Mesenchymal stem cell (in vitro differentiated cells and primary cell): ENCODE results near the gene OR5J2. TPM values are rescaled to one million over a fixed set of nuclear protein-coding genes. Genes with fewer than 3 reads are reported as not detected.
"Not testable (repeated sequence)": the region's sequence is repeated elsewhere in the genome, so short reads cannot be mapped to it uniquely, and the experiment has no call there.

Experiments
- DNase-seq: peaks from one replicate; pipeline ENCODE4 v3.0.0-alpha.2; 2013
- H2AFZ ChIP-seq: one replicate; pipeline ENCODE4 v1.6.1; 2013; ENCODE audit warnings: low read depth, mild to moderate bottlenecking, control low read depth, inconsistent platforms, low read length, moderate library complexity
- H2AK5ac ChIP-seq: 2 replicates; pipeline ENCODE4 v1.6.1; 2013; ENCODE audit warnings: low read length, moderate library complexity, mild to moderate bottlenecking, inconsistent platforms; ENCODE audit not compliant: severe bottlenecking
- H2BK120ac ChIP-seq: one replicate; pipeline ENCODE4 v1.6.1; 2013; ENCODE audit warnings: low read depth, mild to moderate bottlenecking, inconsistent platforms, low read length, moderate library complexity
- H2BK12ac ChIP-seq, 2 experiments: one replicate each; pipeline ENCODE4 v1.6.1; 2013; ENCODE audit warnings: inconsistent platforms in 2 of 2, low read length in 2 of 2, mild to moderate bottlenecking in 2 of 2, moderate library complexity in 2 of 2, control low read depth in 1 of 2
- H2BK15ac ChIP-seq: one replicate; pipeline ENCODE4 v1.6.1; 2013; ENCODE audit warnings: mild to moderate bottlenecking, low read depth, inconsistent platforms; ENCODE audit not compliant: poor library complexity, severe bottlenecking
- H2BK5ac ChIP-seq: 2 replicates; pipeline ENCODE4 v1.6.1; 2013; ENCODE audit warnings: low read depth, mild to moderate bottlenecking, low read length, control low read depth, inconsistent platforms; ENCODE audit not compliant: poor library complexity, severe bottlenecking
- H3K14ac ChIP-seq, 2 experiments: one replicate each; pipeline ENCODE4 v1.6.1; 2013; ENCODE audit warnings: inconsistent platforms in 2 of 2, low read length in 2 of 2, control low read depth in 1 of 2, mild to moderate bottlenecking in 1 of 2, moderate library complexity in 1 of 2
- H3K18ac ChIP-seq, 2 experiments: one replicate each; pipeline ENCODE4 v1.6.1; 2013; ENCODE audit warnings: inconsistent platforms in 2 of 2, low read length in 2 of 2, control low read depth in 1 of 2, low read depth in 1 of 2, mild to moderate bottlenecking in 1 of 2
- H3K23ac ChIP-seq, 2 experiments: one replicate each; pipeline ENCODE4 v1.6.1; 2013; ENCODE audit warnings: inconsistent platforms in 2 of 2, low read length in 2 of 2, mild to moderate bottlenecking in 2 of 2, moderate library complexity in 2 of 2, control low read depth in 1 of 2
- H3K27ac ChIP-seq: 2 replicates; pipeline ENCODE4 v1.5.1; 2013; ENCODE audit warnings: mild to moderate bottlenecking, moderate library complexity, low read length, control low read depth, inconsistent platforms; ENCODE audit not compliant: poor library complexity, severe bottlenecking
- H3K27me3 ChIP-seq, 2 experiments: 2 replicates each; pipeline versions ENCODE4 v1.6.1 to v1.7.0; 2013; ENCODE audit warnings: low read length in 2 of 2, mild to moderate bottlenecking in 2 of 2, moderate library complexity in 2 of 2, control low read depth in 1 of 2, inconsistent platforms in 1 of 2; ENCODE audit not compliant: control insufficient read depth in 1 of 2, insufficient read depth in 1 of 2
- H3K36me3 ChIP-seq, 2 experiments: 2 replicates each; pipeline versions ENCODE4 v1.6.1 to v1.7.0; 2013; ENCODE audit warnings: low read length in 2 of 2, control low read depth in 1 of 2, inconsistent platforms in 1 of 2, low read depth in 1 of 2, mild to moderate bottlenecking in 1 of 2; ENCODE audit not compliant: insufficient read depth in 2 of 2, control insufficient read depth in 1 of 2
- H3K4ac ChIP-seq, 2 experiments: one replicate each; pipeline ENCODE4 v1.6.1; 2013; ENCODE audit warnings: inconsistent platforms in 2 of 2, low read length in 2 of 2, mild to moderate bottlenecking in 2 of 2, moderate library complexity in 2 of 2, control low read depth in 1 of 2, low read depth in 1 of 2
- H3K4me1 ChIP-seq: 2 replicates; pipeline ENCODE4 v1.6.1; 2013; ENCODE audit warnings: low read depth, low read length, control low read depth; ENCODE audit not compliant: control insufficient read depth, insufficient read depth
- H3K4me2 ChIP-seq: 2 replicates; pipeline ENCODE4 v1.6.1; 2013; ENCODE audit warnings: low read length, mild to moderate bottlenecking, inconsistent platforms; ENCODE audit not compliant: poor library complexity, severe bottlenecking
- H3K4me3 ChIP-seq, 2 experiments: 2 replicates each; pipeline versions ENCODE4 v1.5.1 to v1.7.0; 2013; ENCODE audit warnings: low read length in 2 of 2, mild to moderate bottlenecking in 2 of 2, control low read depth in 1 of 2, low read depth in 1 of 2; ENCODE audit not compliant: insufficient read depth in 1 of 2
- H3K79me1 ChIP-seq: replicated peaks from 2 replicates; pipeline ENCODE4 v1.6.1; 2013; ENCODE audit warnings: mild to moderate bottlenecking, control low read depth, low read length, inconsistent platforms; ENCODE audit not compliant: poor library complexity, severe bottlenecking
- H3K9ac ChIP-seq: 2 replicates; pipeline ENCODE4 v1.7.0; 2013; ENCODE audit warnings: mild to moderate bottlenecking, low read length, moderate library complexity
- H3K9me3 ChIP-seq: 2 replicates; pipeline ENCODE4 v1.7.0; 2013; ENCODE audit warnings: mild to moderate bottlenecking, low read length; ENCODE audit not compliant: control insufficient read depth
- H4K8ac ChIP-seq: one replicate; pipeline ENCODE4 v1.6.1; 2013; ENCODE audit warnings: inconsistent platforms, mild to moderate bottlenecking, low read length, moderate library complexity
- H4K91ac ChIP-seq: one replicate; pipeline ENCODE4 v1.6.1; 2013; ENCODE audit warnings: mild to moderate bottlenecking, low read length, inconsistent platforms
- WGBS: methylation state at CpG from one replicate; pipeline ENCODE4 v1.1.7; 2013; ENCODE audit warnings: mixed read lengths; 5-methylcytosine and 5-hydroxymethylcytosine counted together
- polyA plus RNA-seq, 2 experiments: library from polyadenylated mRNA; stranded (reverse); fragments of 200-250 nt; gene quantifications; one replicate each; pipeline ENCODE4 v1.2.3, GENCODE V29; 2013

The OR5J2 gene
- polyA plus RNA-seq (2013, experiment 1 of 2), result not detected
- polyA plus RNA-seq (2013, experiment 2 of 2), result not detected

DNA sequence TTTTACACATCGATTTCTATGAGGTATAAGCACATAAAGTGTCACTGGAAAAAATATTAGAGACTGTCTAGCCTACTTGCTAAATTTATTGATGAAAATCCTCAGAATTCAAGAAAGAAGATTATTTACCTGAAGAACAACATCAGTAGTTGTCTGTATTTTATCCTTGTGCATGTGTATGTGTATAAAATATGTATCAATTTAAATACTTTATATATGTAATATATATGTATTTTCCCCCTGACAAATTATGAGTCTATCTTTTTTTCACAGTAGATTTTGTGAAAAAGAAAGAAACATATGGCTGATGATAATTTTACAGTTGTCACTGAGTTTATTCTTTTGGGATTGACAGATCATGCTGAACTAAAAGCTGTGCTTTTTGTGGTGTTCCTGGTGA is at the start of gene OR5J2:
Gene OR5J2, plus strand, starts transcription at position 301 of the 400 bp plus-strand sequence. Its CDS starts 0 bp downstream, at position 301.
- H2BK15ac ChIP-seq, result no peak within 1 kb of the TSS
- H2AK5ac ChIP-seq, result no peak within 1 kb of the TSS
- no peak within 1 kb of the TSS for H2BK120ac ChIP-seq
- H3K14ac ChIP-seq, result no peak within 1 kb of the TSS
- no peak within 1 kb of the TSS for H3K4ac ChIP-seq
- H4K8ac ChIP-seq, result no peak within 1 kb of the TSS
- H3K23ac ChIP-seq, result no peak within 1 kb of the TSS
- no peak within 1 kb of the TSS for H3K9ac ChIP-seq
- H3K27me3 ChIP-seq, result no peaks in the 10 kb centered on the region
- no peak within 1 kb of the TSS for H3K4me2 ChIP-seq
- WGBS, result no CpG with 5 or more reads among the region's 1 CpG
- H2AFZ ChIP-seq, result no peak within 1 kb of the TSS
- H3K27ac ChIP-seq, result no peak within 1 kb of the TSS
- no peak within 1 kb of the TSS for H2BK12ac ChIP-seq
- H2BK5ac ChIP-seq, result no peak within 1 kb of the TSS
- DNase-seq, result no peak
- peaks cover 29% of the 10 kb centered on the region for H3K9me3 ChIP-seq
- H3K4me1 ChIP-seq, result no peaks in the 10 kb centered on the region
- H4K91ac ChIP-seq, result no peak within 1 kb of the TSS
- no peaks in the 10 kb centered on the region for H3K79me1 ChIP-seq
- H3K4me3 ChIP-seq, result no peak within 1 kb of the TSS
- H3K18ac ChIP-seq, result no peak within 1 kb of the TSS
- no peaks in the 10 kb centered on the region for H3K36me3 ChIP-seq

DNA sequence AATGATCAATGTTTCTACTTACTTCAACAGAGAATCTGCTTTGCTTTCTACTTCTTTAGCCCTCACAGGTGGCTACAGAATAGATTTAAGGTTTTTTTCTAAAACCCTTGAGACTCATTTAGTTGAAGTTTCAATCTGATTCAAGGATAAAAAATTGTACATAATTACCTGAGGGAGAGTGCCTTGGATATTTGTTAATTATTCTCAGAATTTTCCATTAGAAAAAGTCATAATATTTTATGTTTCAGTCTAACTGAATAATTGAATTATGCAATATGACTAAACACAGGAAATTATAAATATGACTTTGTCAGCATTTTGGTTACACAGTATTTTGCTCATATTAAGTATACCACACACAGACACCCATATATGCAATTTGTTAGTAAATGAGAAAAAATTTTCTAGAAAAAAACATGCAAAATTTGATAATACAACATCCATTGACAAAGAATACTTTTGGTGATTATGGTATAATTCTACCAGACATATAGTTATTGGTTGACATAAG is 36.2 kb upstream of the OR5J2 start, which contains the start of gene OR8J3:
Gene OR8J3, minus strand, starts transcription at position 51 of the 511 bp plus-strand sequence. CDS start 2,483 bp downstream, outside the sequence.
- no peak within 1 kb of the TSS for H4K8ac ChIP-seq
- no peak within 1 kb of the TSS for H3K4ac ChIP-seq
- H3K4me3 ChIP-seq, result no peak within 1 kb of the TSS
- no peak within 1 kb of the TSS for H2AFZ ChIP-seq
- no peak within 1 kb of the TSS for H2BK12ac ChIP-seq
- H2BK5ac ChIP-seq, result no peak within 1 kb of the TSS
- no peak within 1 kb of the TSS for H4K91ac ChIP-seq
- H3K4me2 ChIP-seq, result no peak within 1 kb of the TSS
- no peak within 1 kb of the TSS for H3K14ac ChIP-seq
- no peak within 1 kb of the TSS for H3K9ac ChIP-seq
- peaks cover 4% of the 10 kb centered on the region for H3K9me3 ChIP-seq
- H3K27ac ChIP-seq, result no peak within 1 kb of the TSS
- no peak within 1 kb of the TSS for H3K23ac ChIP-seq
- no peaks in the 10 kb centered on the region for H3K4me1 ChIP-seq
- DNase-seq, result no peak
- no peaks in the 10 kb centered on the region for H3K36me3 ChIP-seq
- H3K27me3 ChIP-seq, result no peaks in the 10 kb centered on the region
- no peak within 1 kb of the TSS for H2AK5ac ChIP-seq
- no peak within 1 kb of the TSS for H2BK15ac ChIP-seq
- H3K18ac ChIP-seq, result no peak within 1 kb of the TSS
- no peak within 1 kb of the TSS for H2BK120ac ChIP-seq
- no peaks in the 10 kb centered on the region for H3K79me1 ChIP-seq

DNA sequence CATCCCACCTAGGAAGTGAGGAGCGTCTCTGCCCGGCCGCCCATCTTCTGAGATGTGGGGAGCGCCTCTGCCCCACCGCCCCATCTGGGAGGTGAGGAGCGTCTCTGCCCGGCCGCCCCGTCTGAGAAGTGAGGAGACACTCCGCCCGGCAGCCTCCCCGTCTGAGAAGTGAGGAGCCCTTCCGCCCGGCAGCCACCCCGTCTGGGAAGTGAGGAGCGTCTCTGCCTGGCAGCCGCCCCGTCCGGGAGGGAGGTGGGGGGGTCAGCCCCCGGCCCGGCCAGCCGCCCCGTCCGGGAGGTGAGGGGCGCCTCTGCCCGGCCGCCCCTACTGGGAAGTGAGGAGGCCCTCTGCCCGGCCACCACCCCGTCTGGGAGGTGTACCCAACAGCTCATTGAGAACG is 32.7 kb upstream of the OR5J2 start:
- H2AFZ ChIP-seq, DNase-seq, H3K4me1 ChIP-seq, H3K27ac ChIP-seq, H3K4ac ChIP-seq, H3K9ac ChIP-seq, H3K79me1 ChIP-seq, H2BK15ac ChIP-seq, H4K91ac ChIP-seq, H4K8ac ChIP-seq, H3K4me2 ChIP-seq, H2BK5ac ChIP-seq, H2BK12ac ChIP-seq, H3K23ac ChIP-seq, H2AK5ac ChIP-seq, H3K36me3 ChIP-seq, H3K18ac ChIP-seq, H2BK120ac ChIP-seq, H3K14ac ChIP-seq, H3K4me3 ChIP-seq, H3K27me3 ChIP-seq: not testable (repeated sequence)
- WGBS, result 100% methylated on average over 3 of the region's 30 CpGs
- peaks cover 10% of the 10 kb centered on the region for H3K9me3 ChIP-seq

DNA sequence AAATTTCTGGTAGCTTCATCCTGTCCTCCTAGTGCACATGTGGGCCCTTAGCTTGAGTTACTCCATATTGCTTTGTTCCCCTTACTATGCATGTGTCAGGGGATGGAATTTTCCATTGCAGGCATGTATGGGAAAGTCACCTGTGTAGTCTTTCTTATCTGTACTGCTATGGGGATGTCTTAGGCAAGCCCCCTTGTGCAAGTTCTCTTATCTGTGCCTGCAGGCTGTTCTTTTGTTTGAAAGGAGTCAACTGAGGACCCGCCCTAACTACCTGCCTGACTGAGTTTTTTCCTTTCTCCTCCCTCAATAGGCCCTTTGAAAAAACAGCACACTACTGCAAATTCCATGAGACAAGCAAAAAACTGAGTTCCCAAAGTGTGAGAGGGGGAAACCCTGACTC is 25.0 kb upstream of the OR5J2 start:
- H4K91ac ChIP-seq, result no peak overlapping the region
- no peak overlapping the region for H3K4ac ChIP-seq
- no peak overlapping the region for H2BK120ac ChIP-seq
- no peak overlapping the region for H2AK5ac ChIP-seq
- no peak for DNase-seq
- H3K18ac ChIP-seq, result no peak overlapping the region
- H3K27ac ChIP-seq, result no peak overlapping the region
- H2BK15ac ChIP-seq, result no peak overlapping the region
- H3K36me3 ChIP-seq, result no peaks in the 10 kb centered on the region
- no peaks in the 10 kb centered on the region for H3K27me3 ChIP-seq
- no peaks in the 10 kb centered on the region for H3K79me1 ChIP-seq
- no peak overlapping the region for H3K23ac ChIP-seq
- no peak overlapping the region for H3K4me2 ChIP-seq
- no peak overlapping the region for H3K9ac ChIP-seq
- no peak overlapping the region for H2BK12ac ChIP-seq
- H3K4me1 ChIP-seq, result no peaks in the 10 kb centered on the region
- no peak overlapping the region for H3K14ac ChIP-seq
- 29% methylated on average over 1 of the region's 1 CpG for WGBS
- no peak overlapping the region for H2AFZ ChIP-seq
- no peak overlapping the region for H4K8ac ChIP-seq
- H3K9me3 ChIP-seq, result peaks cover 35% of the 10 kb centered on the region
- no peak overlapping the region for H3K4me3 ChIP-seq
- H2BK5ac ChIP-seq, result no peak overlapping the region
